Stimulated activated CD4-positive, alpha-beta T cell treated with anti-CD3 and anti-CD28 coated beads, Interleukin-2, amount 100 ng/mL, for 4 hours (primary cell): ENCODE results near the gene STN1.

Experiments
- DNase-seq: peaks from one replicate; pipeline ENCODE4 v3.0.0-alpha.2; 2020; ENCODE audit warnings: low read depth

Gene STN1

GRCh38 chr10:103918053-103918846 lies at the start of gene STN1:
TSS of gene STN1 (minus strand) at chr10:103918184. CDS start at chr10:103917594, 590 bp downstream.
- DNase-seq: peak; percentile 93

DNA sequence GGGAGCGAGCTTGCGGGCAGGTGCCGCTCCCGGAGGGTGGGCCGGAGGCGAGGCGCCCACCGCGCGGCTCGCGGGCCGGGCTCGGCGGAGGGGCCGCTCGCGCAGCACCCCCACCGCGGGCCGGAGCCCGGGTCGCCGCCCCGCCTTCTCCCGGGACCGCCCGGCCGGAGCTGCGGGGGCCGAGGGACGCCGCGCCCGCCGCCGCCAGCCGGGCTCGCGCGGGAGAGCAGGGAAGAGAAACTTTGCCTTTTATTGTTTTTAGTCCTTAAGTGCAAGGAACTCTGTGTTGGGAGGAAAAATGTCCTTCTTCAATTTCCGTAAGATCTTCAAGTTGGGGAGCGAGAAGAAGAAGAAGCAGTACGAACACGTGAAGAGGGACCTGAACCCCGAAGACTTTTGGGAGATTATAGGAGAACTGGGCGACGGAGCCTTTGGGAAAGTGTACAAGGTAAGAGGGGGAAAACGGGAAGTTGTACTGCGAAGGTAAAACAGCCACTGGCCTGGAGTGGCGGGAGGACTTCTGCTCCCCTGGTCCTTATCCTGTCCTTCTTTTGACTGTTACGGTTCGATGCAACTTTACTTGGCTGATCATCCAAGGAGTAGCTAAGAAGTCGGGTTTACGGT lies 49.6 kb upstream of the STN1 start:
- no peak for DNase-seq

DNA sequence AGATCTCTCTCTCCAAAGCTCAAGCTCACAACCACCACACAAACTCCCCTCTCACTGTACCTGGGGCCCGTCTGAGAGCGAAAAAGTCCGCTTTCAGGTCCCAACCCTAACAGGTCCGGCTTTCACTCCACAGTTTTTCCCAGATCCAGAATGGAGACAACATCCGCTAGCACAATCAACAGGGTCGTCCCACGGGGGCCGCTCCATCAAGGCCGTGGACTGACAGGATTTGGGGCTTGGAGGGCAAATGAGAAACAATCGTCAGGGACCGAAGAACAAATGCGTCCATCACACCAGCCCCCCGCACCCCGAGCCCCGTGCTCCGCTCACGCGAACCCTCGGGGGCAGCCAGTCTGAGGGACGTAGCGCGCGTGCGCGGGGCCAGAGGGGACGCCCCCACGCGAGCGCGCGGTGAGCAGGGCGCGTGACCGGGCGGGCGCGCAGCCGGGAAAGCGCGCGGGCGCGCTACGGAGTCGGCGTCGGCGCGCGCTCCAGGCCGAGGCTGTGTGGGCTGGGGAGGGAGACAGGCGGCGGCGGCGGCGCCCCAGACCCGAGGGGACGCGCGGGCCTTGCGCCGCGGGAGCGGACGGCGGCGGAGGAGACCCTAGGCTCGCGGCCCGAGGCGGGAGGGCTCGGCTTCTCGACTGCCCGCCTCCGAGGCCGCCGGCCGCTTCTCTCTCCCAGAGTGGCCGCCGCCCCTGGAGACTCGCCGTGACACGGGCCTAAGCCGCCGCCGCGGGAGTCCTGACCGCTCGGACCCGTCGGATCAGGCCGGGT lies 48.9 kb upstream of the STN1 start, which contains the start of gene SLK:
TSS of gene SLK (plus strand) at position 470 of the 777 bp plus-strand sequence. CDS start 606 bp downstream, outside the sequence.
- peak; percentile 74 for DNase-seq

DNA sequence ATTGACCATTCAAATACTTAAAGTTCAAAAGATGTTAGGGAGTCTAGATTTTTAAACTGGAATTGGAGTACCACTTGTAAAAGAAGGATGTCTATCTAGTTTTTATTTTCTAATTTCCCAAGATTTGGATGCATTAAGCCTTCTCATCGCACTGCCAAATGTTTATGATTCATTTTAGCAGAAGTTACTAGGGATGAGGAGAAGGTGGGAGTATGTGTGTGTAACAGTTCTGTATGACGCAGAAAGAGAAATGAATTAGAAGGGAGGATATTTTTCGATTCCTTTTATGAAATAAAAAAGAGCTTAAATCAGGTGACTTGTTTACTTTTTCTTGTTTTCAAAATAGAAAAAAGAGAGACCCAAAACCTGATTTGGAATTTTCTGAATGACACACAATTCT lies 42.1 kb upstream of the STN1 start:
- DNase-seq: no peak

DNA sequence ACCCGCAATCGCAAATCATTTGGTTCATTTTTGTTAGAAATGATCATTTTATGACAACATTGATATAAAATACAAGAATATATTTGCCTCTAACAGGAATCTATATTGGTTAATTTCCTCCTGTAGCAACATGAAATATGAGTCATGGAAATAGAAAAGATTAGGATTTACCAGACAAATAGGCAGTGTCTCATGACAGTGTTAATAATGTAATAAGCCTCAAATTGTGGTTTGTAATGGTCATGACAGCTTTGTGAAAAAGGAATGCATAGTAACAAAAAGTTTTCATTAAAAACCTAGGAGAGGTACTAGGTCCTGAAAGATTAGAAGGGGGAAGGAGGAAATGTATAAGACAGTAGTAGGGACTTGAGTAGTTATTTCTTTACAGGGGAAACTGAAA lies 41.0 kb upstream of the STN1 start:
- DNase-seq: no peak

DNA sequence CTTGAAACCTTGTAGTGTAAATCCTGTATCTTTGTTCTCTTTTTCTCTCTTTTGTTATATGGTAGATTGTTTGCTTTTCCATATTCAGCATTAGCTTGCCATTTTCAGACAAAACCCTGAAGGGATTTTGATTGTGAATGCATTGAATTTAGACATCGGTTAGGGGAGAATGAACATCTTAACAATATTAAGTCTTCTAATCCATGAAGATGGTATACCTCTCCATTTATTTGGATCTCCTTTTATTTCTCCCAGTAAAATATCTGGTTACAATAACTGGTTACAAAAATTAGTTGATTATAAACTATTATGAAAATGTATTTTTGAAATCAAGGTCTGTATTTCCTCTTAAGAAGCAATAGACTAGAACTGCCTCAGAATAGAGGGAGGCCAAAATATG lies 36.6 kb upstream of the STN1 start:
- no peak for DNase-seq

DNA sequence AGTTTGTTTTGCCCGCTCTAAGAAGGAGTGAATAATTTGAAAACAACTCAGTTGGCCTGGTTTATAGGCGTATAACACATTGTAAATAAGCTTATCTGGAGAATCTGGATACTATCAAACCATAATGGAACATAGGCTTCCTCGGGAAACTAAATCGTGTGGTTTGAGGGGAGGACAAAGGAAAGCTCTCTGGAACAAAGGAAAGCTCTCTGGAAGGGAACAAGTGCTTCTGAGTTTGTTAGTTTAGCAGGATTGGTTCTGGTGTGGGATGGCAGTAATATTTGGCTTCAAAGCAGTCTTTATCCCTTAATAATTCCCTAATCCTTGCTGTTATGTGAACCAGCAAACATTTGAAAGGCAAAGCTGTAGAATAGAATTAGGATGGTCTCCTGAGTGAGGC lies 34.0 kb upstream of the STN1 start:
- no peak for DNase-seq

DNA sequence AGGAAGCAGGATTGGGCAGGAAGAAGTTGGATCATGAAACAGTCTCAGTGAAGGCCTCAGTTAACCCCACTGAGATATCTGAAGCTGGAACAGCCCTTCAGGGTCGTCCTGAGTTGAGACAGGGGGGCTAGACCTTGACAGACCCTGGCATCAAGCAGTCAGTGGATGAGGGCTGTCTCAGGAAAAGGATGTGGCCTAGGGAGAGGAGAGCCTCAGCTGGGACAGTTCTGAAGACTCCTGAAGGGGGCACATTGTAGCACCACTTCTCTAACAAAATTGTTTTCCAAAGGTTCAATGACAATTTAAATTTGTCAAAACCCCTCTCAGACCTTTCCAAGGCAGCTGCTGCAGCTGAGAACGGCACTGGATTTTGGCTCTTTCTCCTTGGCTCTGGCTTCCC lies 33.2 kb upstream of the STN1 start:
- no peak for DNase-seq

GRCh38 chr10:103949728-103950127 lies 31.7 kb upstream of the STN1 start:
- DNase-seq: no peak

- no peak for DNase-seq
These were observed 30.0 kb upstream of the STN1 start for GRCh38 chr10:103947799-103948516.

- no peak for DNase-seq
These were observed 24.9 kb upstream of the STN1 start for GRCh38 chr10:103942866-103943265.

- DNase-seq: no peak
These were observed 23.8 kb upstream of the STN1 start for GRCh38 chr10:103941801-103942200.

DNA sequence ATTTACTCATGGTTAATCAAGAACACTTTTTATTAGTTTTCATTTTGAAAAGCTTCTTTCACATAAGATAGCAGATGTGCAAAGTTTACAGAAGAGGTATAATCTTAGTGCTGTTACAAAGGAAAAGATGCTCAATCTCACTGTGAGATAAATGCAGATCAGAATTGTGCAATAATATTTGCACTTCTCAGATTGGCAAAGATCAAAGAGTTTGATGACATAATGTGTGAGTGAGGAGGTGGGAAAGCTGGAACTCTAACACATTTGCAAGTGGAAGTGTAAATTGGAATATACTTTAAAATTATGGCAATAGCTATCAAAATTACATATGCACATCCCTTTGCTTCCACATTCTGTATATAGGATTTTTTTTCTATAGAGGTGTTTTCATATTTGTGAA lies 21.5 kb upstream of the STN1 start:
- no peak for DNase-seq

GRCh38 chr10:103936022-103936421 lies 18.0 kb upstream of the STN1 start:
- no peak for DNase-seq

DNA sequence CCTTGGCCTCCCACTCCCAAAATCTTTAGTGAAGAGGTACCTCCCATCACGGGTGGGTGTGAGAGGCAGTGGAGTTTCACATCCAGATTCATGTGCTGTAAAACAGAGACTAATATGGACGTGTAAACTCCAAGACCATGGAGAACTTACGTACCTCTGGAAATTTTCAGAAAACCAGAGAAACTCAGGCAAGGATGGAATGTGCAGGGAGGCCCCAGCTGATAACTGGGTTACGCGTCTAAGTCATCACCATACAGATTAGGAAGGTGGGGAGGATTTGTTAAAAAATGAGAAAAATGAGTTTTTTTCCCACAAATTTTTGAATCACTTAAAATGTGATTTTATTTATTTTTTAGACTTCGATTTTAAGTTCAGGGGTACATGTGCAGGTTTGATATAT lies 16.3 kb upstream of the STN1 start:
- DNase-seq: no peak

- no peak for DNase-seq
These were observed 15.7 kb upstream of the STN1 start for GRCh38 chr10:103933557-103934121.

GRCh38 chr10:103932971-103933370 lies 15.0 kb upstream of the STN1 start:
- DNase-seq: no peak

DNA sequence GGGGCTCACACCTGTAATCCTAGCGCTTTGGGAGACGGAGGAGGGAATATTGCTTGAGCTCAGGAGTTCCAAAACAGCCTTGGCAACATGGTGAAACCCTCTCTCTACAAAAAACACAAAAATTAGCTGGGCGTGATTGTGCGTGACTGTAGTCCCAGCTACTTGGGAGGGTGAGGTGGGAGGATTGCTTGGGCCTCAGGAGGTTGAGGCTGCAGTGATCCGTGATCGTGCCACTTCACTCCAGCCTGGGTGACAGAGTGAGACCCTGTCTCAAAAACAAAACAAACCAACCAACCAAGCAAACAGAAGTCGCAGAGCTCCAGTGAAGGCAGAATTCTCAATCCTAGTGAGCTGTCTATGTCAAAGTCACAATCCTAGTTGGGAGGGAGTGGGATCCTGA lies 14.3 kb upstream of the STN1 start:
- no peak for DNase-seq

- no peak for DNase-seq
These were observed 13.6 kb upstream of the STN1 start for GRCh38 chr10:103931603-103932002.

DNA sequence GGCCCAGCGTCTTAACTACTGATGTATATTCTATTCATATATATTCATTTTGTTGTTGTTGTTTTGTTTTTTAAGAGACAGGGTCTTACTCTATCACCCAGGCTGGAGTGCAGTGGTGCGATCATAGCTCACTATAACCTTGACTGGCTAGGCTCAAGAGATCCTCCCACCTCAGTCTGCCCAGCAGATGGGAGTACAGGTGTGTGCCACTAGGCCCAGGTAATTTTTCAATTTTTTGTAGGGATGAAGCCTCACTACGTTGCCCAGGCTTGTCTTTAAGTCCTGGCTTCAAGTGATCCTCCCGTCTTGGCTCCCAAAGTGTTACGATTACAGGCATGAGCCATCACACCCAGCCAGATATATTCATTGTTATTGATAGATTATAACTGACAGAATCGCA lies 12.9 kb upstream of the STN1 start:
- DNase-seq: no peak

- DNase-seq: no peak
These were observed 12.5 kb upstream of the STN1 start for GRCh38 chr10:103930449-103930848.

GRCh38 chr10:103929381-103929921 lies 11.5 kb upstream of the STN1 start:
- no peak for DNase-seq
